ENCODE results near the gene PBX4.

GRCh38 chr19:19642506-19643157 lies 24.1 kb upstream of the PBX4 start:
- TF ChIP-seq POLR2A (IDR thresholded peaks at IDR 0.05; ENCODE audit: low read length) (no peak), GATA1 (IDR thresholded peaks at IDR 0.05; ENCODE audit: low read depth, low read length) (no peak)
